ENCODE data around the gene CXCL9. TPM values are rescaled to one million over a fixed set of nuclear protein-coding genes. Genes with fewer than 3 reads are reported as not detected.
"Not testable (repeated sequence)": the region's sequence is repeated elsewhere in the genome, so short reads cannot be mapped to it uniquely, and the experiment has no call there.

Gene CXCL9
- polyA plus RNA-seq: under 1 TPM in 2 of 3 donors, not detected in 1; 0.14 to 0.24 TPM

- H3K27ac ChIP-seq (ENCODE audit: low read depth, low read length): no peak within 1 kb of the TSS
- 38 to 83% (median 80%) methylated on average over 1 of the region's 1 CpG for WGBS, 3 donors
These were observed at the start of gene CXCL9 for GRCh38 chr4:76007089-76007862. Gene CXCL9 (minus strand): TSS chr4:76007509. CDS start chr4:76007449, 60 bp downstream.

- 70 to 81% (median 77%) methylated on average over 2 of the region's 2 CpGs for WGBS, 3 donors
- H3K27ac ChIP-seq (ENCODE audit: low read depth, low read length): no peak overlapping the region
These were observed 48.1 kb upstream of the CXCL9 start for GRCh38 chr4:76055421-76055820.

DNA sequence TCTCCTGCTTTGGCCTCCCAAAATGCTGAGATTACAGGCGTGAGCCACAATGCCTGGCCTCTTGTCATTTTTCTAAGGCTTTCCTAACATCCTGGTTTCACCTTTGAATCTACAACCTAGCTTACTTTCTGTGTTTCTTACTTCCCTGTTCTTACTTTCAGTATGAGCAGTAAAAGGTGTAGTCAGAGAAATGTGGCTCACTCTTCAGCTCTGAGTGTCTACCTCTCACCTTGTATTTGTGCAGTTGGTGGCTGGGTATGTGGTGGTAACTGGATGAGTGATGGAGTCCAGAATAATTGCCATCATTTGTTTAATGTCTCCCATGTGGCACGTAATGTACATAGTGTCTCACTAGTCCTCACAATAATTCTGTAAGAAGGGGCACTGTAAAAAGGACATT, 47.7 kb upstream of the CXCL9 start:
- H3K27ac ChIP-seq (ENCODE audit: low read depth, low read length): no peak overlapping the region
- WGBS, 3 donors: 69 to 85% (median 79%) methylated on average over 2 of the region's 2 CpGs

GRCh38 chr4:76053730-76054129, 46.4 kb upstream of the CXCL9 start:
- WGBS, 3 donors: 29 to 33% (median 31%) methylated on average over 4 of the region's 4 CpGs
- H3K27ac ChIP-seq (ENCODE audit: low read depth, low read length): no peak overlapping the region

DNA sequence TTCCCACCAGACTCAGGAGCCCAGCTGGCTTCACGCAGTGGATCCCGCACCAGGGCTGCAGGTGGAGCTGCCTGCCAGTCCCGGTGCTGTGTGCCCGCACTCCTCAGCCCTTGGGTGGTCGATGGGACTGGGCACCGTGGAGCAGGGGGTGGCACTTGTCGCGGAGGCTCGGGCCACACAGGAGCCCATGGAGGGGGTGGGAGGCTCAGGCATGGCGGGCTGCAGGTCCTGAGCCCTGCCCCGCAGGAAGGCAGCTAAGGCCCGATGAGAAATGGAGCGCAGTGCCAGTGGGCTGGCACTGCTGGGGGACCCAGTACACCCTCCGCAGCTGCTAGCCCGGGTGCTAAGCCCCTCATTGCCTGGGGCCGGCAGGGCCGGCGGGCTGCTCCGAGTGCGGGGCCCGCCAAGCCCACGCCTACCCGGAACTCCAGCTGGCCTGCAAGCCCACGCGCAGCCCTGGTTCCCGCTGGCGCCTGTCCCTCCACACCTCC, 43.3 kb upstream of the CXCL9 start:
- WGBS, 3 donors: 90 to 93% (median 91%) methylated on average over 23 to 27 of the region's 27 CpGs
- H3K27ac ChIP-seq (ENCODE audit: low read depth, low read length): not testable (repeated sequence)

DNA sequence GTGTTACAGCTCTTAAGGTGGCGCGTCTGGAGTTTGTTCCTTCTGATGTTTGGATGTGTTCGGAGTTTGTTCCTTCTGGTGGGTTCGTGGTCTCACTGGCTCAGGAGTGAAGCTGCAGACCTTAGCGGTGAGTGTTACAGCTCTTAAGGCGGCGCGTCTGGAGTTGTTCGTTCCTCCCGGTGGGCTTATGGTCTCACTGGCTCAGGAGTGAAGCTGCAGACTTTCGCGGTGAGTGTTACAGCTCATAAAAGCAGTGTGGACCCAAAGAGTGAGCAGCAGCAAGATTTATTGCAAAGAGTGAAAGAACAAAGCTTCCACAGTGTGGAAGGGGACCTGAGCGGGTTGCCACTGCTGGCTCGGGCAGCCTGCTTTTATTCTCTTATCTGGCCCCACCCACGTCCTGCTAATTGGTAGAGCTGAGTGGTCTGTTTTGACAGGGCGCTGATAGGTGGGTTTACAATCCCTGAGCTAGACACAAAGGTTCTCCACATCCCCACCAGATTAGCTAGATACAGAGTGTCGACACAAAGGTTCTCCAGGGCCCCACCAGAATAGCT, 42.6 kb upstream of the CXCL9 start:
- WGBS, 3 donors: 88 to 93% (median 89%) methylated on average over 16 to 17 of the region's 17 CpGs
- H3K27ac ChIP-seq (ENCODE audit: low read depth, low read length): not testable (repeated sequence)

DNA sequence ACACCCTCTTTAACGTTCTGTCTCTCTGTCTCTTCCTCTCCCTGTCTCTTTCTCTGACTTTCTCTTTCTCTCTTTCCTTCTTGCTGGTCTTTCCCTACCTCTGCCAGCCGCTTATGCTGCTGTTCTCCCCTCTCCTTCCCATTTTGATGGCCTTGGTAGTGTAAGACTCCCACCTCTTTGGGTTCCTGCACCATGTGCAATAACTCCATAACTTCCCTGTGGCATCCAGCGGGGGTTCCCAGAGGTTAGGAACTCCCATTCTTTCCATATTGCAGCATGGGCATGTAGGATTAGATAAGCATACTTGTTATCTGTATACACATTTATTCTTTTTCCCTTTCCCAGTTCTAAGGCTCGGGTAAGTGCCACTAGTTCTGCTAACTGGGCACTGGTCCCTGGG, 37.4 kb upstream of the CXCL9 start:
- WGBS, 3 donors: 79 to 86% (median 85%) methylated on average over 4 of the region's 4 CpGs
- not testable (repeated sequence) for H3K27ac ChIP-seq (ENCODE audit: low read depth, low read length)

DNA sequence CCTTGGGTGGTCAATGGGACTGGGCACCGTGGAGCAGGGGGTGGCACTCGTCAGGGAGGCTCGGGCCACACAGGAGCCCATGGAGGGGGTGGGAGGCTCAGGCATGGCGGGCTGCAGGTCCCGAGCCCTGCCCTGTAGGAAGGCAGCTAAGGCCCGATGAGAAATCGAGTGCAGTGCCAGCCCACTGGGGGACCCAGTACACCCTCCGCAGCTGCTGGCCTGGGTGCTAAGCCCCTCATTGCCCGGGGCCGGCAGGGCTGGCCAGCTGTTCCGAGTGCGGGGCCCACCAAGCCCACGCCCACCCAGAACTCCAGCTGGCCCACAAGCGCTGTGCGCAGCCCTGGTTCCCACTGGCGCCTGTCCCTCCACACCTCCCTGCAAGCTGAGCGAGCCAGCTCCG, 36.0 kb upstream of the CXCL9 start:
- 94 to 98% (median 96%) methylated on average over 13 to 18 of the region's 18 CpGs for WGBS, 3 donors
- not testable (repeated sequence) for H3K27ac ChIP-seq (ENCODE audit: low read depth, low read length)

- WGBS, 3 donors: 81 to 86% (median 85%) methylated on average over 16 of the region's 18 CpGs
These were observed 35.1 kb upstream of the CXCL9 start for GRCh38 chr4:76042241-76042998.

GRCh38 chr4:76036855-76037254, 29.5 kb upstream of the CXCL9 start:
- WGBS, 3 donors: 69 to 94% (median 90%) methylated on average over 3 of the region's 3 CpGs
- no peak overlapping the region for H3K27ac ChIP-seq (ENCODE audit: low read depth, low read length)

More at GRCh38 chr4:76042241-76042998, 35.1 kb upstream of the CXCL9 start:
- not testable (repeated sequence) for H3K27ac ChIP-seq (ENCODE audit: low read depth, low read length)

- 35 to 74% (median 71%) methylated on average over 2 of the region's 2 CpGs for WGBS, 3 donors
- H3K27ac ChIP-seq (ENCODE audit: low read depth, low read length): no peak within 1 kb of the TSS
These were observed 28.6 kb upstream of the CXCL9 start, which contains the start of gene CXCL11 for GRCh38 chr4:76035799-76036380. Gene CXCL11 (minus strand): TSS chr4:76036070. CDS start chr4:76035987, 83 bp downstream.

DNA sequence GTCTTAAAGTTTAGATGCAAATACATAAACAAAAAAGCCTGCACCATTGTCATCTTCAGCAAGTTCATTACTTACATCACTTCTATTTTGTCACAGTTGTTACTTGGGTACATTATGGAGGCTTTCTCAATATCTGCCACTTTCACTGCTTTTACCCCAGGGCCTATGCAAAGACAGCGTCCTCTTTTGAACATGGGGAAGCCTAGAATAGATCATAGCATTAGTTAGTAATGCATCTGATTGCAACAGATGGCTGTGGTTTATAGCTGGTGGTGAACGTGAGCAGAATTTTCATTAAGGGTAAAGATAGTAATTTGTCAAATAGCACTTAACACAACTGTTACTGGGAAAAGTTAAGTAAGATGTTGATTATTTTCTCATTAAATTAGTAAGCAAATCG, 27.8 kb upstream of the CXCL9 start:
- WGBS, 3 donors: 40 to 57% (median 47%) methylated on average over 3 of the region's 3 CpGs

DNA sequence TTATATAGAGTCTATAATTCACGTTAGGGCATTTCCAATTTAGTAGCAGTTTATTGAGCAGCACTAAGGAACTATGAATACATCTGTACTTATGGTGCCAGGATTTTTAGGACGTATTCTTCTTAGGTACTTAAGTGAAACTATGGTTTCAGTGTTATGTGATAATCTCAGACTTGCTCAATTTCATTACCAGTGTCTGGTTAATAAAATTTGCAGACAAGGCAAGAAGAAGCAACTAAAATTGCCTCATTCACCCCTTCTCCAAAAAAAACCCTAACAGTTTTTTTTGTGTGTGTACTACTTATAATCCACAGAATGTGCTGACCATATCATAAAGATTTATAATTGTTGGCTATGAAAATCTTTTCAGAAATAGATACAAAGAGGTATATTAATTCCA, 22.0 kb upstream of the CXCL9 start:
- WGBS, 3 donors: 43 to 80% (median 62%) methylated on average over 2 of the region's 2 CpGs
- no peak overlapping the region for H3K27ac ChIP-seq (ENCODE audit: low read depth, low read length)

More for the DNA sequence above, 27.8 kb upstream of the CXCL9 start:
- no peak overlapping the region for H3K27ac ChIP-seq (ENCODE audit: low read depth, low read length)

- WGBS, 3 donors: 2 to 8% (median 3%) methylated on average over 6 of the region's 6 CpGs
- H3K27ac ChIP-seq (ENCODE audit: low read depth, low read length): no peak overlapping the region
These were observed 21.0 kb upstream of the CXCL9 start for GRCh38 chr4:76028350-76028765.

DNA sequence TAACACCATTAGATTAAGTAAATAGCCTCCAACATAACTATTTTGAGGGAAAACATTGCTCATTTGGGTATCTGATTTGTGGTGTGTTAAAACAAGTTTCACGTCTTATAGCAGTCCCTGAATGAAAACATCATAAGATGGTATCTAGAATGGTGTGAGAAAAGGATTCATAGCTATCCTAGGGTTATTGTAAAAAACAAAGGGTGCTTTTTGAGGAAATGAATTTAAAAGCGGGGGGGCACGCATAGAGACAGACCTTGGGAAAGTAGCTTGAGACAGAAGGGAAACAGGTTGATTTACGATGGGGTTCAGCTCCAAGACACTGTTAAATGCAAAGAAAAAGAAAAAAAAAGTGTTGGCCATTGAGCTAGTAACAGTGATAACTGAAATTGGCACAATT, 16.8 kb upstream of the CXCL9 start:
- no peak overlapping the region for H3K27ac ChIP-seq (ENCODE audit: low read depth, low read length)
- WGBS, 3 donors: 59 to 87% (median 67%) methylated on average over 4 of the region's 4 CpGs

GRCh38 chr4:76023389-76023788, 16.1 kb upstream of the CXCL9 start, which contains the start of gene CXCL10:
Gene CXCL10 (minus strand): TSS chr4:76023497. CDS start chr4:76023431, 66 bp downstream.
- 10 to 50% (median 13%) methylated on average over 3 of the region's 3 CpGs for WGBS, 3 donors
- H3K27ac ChIP-seq (ENCODE audit: low read depth, low read length): no peak within 1 kb of the TSS

DNA sequence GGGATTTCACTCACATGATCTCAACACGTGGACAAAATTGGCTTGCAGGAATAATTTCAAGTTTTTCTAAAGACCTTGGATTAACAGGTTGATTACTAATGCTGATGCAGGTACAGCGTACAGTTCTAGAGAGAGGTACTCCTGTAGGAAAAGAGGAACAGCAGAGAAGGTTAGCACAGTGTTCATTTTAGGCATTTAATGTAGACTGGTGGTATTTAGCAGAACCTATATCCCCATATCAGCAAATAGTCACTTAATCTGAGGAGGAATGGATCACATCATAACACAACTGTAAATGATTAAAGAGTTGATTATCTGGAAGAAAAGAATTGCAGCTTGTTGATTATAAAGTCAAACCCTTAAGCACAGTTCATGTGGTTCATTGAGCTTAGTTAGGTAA, 15.4 kb upstream of the CXCL9 start:
- no peak overlapping the region for H3K27ac ChIP-seq (ENCODE audit: low read depth, low read length)
- WGBS, 3 donors: 54 to 91% (median 88%) methylated on average over 2 of the region's 2 CpGs

GRCh38 chr4:76022031-76022430, 14.7 kb upstream of the CXCL9 start:
- 70 to 84% (median 75%) methylated on average over 4 of the region's 4 CpGs for WGBS, 3 donors

More at GRCh38 chr4:76022031-76022430, 14.7 kb upstream of the CXCL9 start:
- no peak overlapping the region for H3K27ac ChIP-seq (ENCODE audit: low read depth, low read length)
